DOHH2 (cell line): Measurements from ENCODE around the gene DOP1B.

Source experiments
- H3F3A ChIP-seq: fragments of 200-600 bp; sonication (generic), shearing (Covaris generic); 2 replicates; pipeline ENCODE4 v1.6.0; 2016; ENCODE audit warnings: antibody characterized with exemption, mild to moderate bottlenecking; ENCODE audit not compliant: control insufficient read depth, insufficient read depth
- H3K27ac ChIP-seq: fragments of 200-600 bp; sonication (generic); 2 replicates; pipeline ENCODE4 v1.5.1; 2014; ENCODE audit warnings: low read depth, mild to moderate bottlenecking, low read length, moderate library complexity
- H3K27me3 ChIP-seq: fragments of 200-600 bp; sonication (generic); 2 replicates; pipeline ENCODE4 v1.6.1; 2014; ENCODE audit warnings: mild to moderate bottlenecking, low read length, mixed read lengths; ENCODE audit not compliant: control insufficient read depth
- H3K36me3 ChIP-seq: fragments of 200-600 bp; sonication (generic); 2 replicates; pipeline ENCODE4 v1.6.1; 2014; ENCODE audit warnings: mild to moderate bottlenecking, low read length, moderate library complexity, mixed read lengths; ENCODE audit not compliant: control insufficient read depth
- H3K4me1 ChIP-seq: fragments of 200-600 bp; sonication (generic); 2 replicates; pipeline ENCODE4 v1.6.1; 2014; ENCODE audit warnings: mild to moderate bottlenecking, low read length, mixed read lengths; ENCODE audit not compliant: control insufficient read depth
- H3K4me2 ChIP-seq: fragments of 200-600 bp; sonication (generic); 2 replicates; pipeline ENCODE4 v1.6.0; 2014; ENCODE audit warnings: mild to moderate bottlenecking, low read length, moderate library complexity
- H3K4me3 ChIP-seq: fragments of 200-600 bp; sonication (generic); 2 replicates; pipeline ENCODE4 v1.5.1; 2014; ENCODE audit warnings: mild to moderate bottlenecking, low read length, mixed read lengths
- H3K79me2 ChIP-seq: fragments of 200-600 bp; sonication (generic); 2 replicates; pipeline ENCODE4 v1.6.1; 2014; ENCODE audit warnings: mild to moderate bottlenecking, low read length, mixed read lengths; ENCODE audit not compliant: control insufficient read depth
- H3K9me2 ChIP-seq: fragments of 200-600 bp; sonication (generic); replicated peaks from 2 replicates; pipeline ENCODE4 v1.6.1; 2014; ENCODE audit warnings: mild to moderate bottlenecking, low read length, mixed read lengths; ENCODE audit not compliant: control insufficient read depth
- H3K9me3 ChIP-seq: fragments of 200-600 bp; sonication (generic); 2 replicates; pipeline ENCODE4 v1.6.1; 2014; ENCODE audit warnings: antibody characterized with exemption, low read length, mixed read lengths; ENCODE audit not compliant: control insufficient read depth, insufficient read depth
- H4K20me1 ChIP-seq: fragments of 200-600 bp; sonication (generic); 2 replicates; pipeline ENCODE4 v1.6.0; 2014; ENCODE audit warnings: low read depth, mild to moderate bottlenecking, antibody characterized with exemption, low read length, moderate library complexity; ENCODE audit not compliant: control insufficient read depth, insufficient read depth
- CTCF ChIP-seq: fragments of 200-600 bp; sonication (generic); IDR thresholded peaks from one replicate; pipeline ENCODE4 v1.5.1; 2014; ENCODE audit warnings: antibody characterized with exemption, mild to moderate bottlenecking, low read depth, low read length; ENCODE audit not compliant: poor library complexity, severe bottlenecking
- EZH2phosphoT487 ChIP-seq: fragments of 200-600 bp; sonication (generic); IDR thresholded peaks from 2 replicates; pipeline ENCODE4 v1.6.1; 2017; ENCODE audit warnings: borderline replicate concordance, mild to moderate bottlenecking, antibody characterized with exemption, low read length, moderate library complexity, mixed read lengths

DOP1B gene

GRCh38 chr21:36171741-36172331, 15.2 kb downstream of the DOP1B start:
- Histone ChIP-seq H3K4me1 (peaks cover 4% of the 10 kb centered on the region; the same call in 1 of the 2 replicates), H3K4me2 (no peak overlapping the region), H3K36me3 (no peaks in the 10 kb centered on the region), H3K27ac (no peak overlapping the region), H3K27me3 (no peaks in the 10 kb centered on the region), H3K9me2 (no peaks in the 10 kb centered on the region), H3K9me3 (no peaks in the 10 kb centered on the region), H3K79me2 (no peaks in the 10 kb centered on the region), H4K20me1 (no peaks in the 10 kb centered on the region), H3F3A (no peaks in the 10 kb centered on the region), H3K4me3 (no peak overlapping the region)
- TF ChIP-seq CTCF, result no peak
- TF ChIP-seq EZH2phosphoT487, result no peak

GRCh38 chr21:36174780-36175179, 18.2 kb downstream of the DOP1B start:
- TF ChIP-seq CTCF, result no peak
- no peak for TF ChIP-seq EZH2phosphoT487

GRCh38 chr21:36175771-36176565, 19.3 kb downstream of the DOP1B start:
- no peaks in the 10 kb centered on the region for H3K9me3 ChIP-seq
- no peak overlapping the region for H3K27ac ChIP-seq
- no peaks in the 10 kb centered on the region for H3K9me2 ChIP-seq
- TF ChIP-seq CTCF (no peak), EZH2phosphoT487 (no peak)
- no peaks in the 10 kb centered on the region for H3F3A ChIP-seq
- H3K4me2 ChIP-seq, result no peak overlapping the region
- H3K79me2 ChIP-seq, result no peaks in the 10 kb centered on the region
- H3K36me3 ChIP-seq, result no peaks in the 10 kb centered on the region
- peaks cover 8% of the 10 kb centered on the region; the same call in 1 of the 2 replicates for H3K4me1 ChIP-seq
- no peaks in the 10 kb centered on the region for H4K20me1 ChIP-seq
- no peaks in the 10 kb centered on the region for H3K27me3 ChIP-seq
- H3K4me3 ChIP-seq, result no peak overlapping the region

More at GRCh38 chr21:36174780-36175179, 18.2 kb downstream of the DOP1B start:
- Histone ChIP-seq H4K20me1 (no peaks in the 10 kb centered on the region), H3K36me3 (no peaks in the 10 kb centered on the region), H3F3A (no peaks in the 10 kb centered on the region), H3K9me3 (no peaks in the 10 kb centered on the region), H3K27ac (no peak overlapping the region), H3K9me2 (no peaks in the 10 kb centered on the region), H3K27me3 (no peaks in the 10 kb centered on the region), H3K4me3 (no peak overlapping the region), H3K79me2 (no peaks in the 10 kb centered on the region), H3K4me1 (peaks cover 8% of the 10 kb centered on the region; the same call in 1 of the 2 replicates), H3K4me2 (no peak overlapping the region)
